Stimulated activated CD4-positive, alpha-beta T cell treated with anti-CD3 and anti-CD28 coated beads, Interleukin-1b, Interleukin-23, amount 100 ng/mL, for 4 hours (primary cell): ENCODE measurements around the gene INSC.
A peak's percentile ranks its signal among the peaks of the same experiment; 100 is the strongest.
"Not testable (repeated sequence)": the region's sequence is repeated elsewhere in the genome, so short reads cannot be mapped to it uniquely, and the experiment has no call there.

Experiments
- DNase-seq, 2 donors: peaks; one replicate each; pipeline ENCODE4 v3.0.0-alpha.2; 2020; ENCODE audit warnings: low read depth in 2 of 2

INSC gene, protein sequence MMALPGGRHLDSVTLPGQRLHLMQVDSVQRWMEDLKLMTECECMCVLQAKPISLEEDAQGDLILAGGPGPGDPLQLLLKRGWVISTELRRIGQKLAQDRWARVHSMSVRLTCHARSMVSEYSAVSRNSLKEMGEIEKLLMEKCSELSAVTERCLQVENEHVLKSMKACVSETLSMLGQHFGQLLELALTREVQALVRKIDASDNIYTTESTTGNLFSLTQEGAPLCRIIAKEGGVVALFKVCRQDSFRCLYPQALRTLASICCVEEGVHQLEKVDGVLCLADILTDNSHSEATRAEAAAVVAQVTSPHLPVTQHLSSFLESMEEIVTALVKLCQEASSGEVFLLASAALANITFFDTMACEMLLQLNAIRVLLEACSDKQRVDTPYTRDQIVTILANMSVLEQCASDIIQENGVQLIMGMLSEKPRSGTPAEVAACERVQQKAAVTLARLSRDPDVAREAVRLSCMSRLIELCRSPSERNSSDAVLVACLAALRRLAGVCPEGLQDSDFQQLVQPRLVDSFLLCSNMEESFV

DNA sequence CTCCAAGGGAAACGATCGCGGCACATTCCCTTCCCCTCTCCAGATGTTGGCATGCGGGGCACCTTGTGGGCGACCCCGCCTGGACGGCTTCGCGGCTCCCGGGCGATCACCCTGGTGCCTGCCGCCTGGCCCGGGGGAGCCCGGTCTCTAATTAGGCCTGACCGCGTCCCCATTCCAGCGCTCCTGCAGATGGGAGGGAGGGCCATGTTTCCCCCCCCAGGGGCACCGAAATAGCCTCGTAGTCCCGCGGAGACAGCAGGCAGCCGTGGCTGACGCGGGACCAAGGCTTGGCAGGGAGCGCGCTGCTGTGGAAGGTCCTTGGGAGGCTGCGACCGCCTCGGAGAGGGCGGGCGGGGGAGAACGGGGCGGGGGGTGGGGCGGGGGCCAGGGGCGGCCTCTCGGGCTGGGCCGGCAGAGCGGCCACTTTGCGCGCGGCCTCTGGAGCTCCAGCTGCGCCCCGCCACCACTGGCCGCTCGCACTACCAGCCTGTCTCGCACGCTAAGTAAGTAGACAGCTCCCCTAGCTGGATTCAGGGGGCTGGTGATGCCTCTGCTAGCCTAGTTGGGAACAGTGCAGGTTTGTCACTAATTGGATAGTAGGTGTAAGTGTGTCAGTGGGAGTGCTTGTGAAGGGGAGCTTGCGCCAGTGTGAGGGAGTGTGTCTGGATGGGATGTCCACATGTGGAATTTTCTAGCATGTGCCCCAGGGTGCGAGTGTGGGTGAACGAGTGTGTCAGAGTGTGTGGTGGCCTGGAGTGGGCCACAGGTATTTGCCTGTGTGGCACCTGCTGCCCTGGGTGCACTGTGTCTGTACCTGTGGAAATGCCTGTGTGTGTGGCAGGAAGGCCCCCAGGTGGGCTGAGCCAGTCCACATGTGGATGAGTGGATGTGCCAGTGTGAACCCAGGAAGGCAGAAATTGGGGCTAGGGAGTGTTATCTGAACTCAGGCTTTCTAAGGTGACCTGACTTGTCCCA lies at the start of gene INSC:
Gene INSC, plus strand, starts transcription at position 423 of the 975 bp plus-strand sequence. CDS start 34,252 bp downstream, outside the sequence.
- no peak for DNase-seq

DNA sequence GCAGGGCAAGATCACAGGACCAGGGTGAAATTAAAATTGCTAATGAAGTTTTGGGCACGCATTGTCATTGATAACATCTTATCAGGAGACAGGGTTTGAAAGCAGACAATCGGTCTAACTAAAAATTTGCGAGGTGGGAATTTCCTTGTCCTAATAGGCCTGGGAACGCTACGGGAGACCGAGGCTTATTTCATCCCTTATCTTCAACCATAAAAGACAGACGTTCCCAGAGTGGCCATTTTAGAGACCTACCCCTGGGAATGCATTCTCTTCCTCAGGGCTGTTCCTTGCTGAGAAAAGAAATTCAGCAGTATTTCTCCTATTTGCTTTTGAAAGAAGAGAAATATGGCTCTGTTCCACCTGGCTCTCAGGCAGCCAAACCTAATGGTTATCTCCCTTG lies 45.0 kb upstream of the INSC start:
- DNase-seq, result not testable (repeated sequence)

DNA sequence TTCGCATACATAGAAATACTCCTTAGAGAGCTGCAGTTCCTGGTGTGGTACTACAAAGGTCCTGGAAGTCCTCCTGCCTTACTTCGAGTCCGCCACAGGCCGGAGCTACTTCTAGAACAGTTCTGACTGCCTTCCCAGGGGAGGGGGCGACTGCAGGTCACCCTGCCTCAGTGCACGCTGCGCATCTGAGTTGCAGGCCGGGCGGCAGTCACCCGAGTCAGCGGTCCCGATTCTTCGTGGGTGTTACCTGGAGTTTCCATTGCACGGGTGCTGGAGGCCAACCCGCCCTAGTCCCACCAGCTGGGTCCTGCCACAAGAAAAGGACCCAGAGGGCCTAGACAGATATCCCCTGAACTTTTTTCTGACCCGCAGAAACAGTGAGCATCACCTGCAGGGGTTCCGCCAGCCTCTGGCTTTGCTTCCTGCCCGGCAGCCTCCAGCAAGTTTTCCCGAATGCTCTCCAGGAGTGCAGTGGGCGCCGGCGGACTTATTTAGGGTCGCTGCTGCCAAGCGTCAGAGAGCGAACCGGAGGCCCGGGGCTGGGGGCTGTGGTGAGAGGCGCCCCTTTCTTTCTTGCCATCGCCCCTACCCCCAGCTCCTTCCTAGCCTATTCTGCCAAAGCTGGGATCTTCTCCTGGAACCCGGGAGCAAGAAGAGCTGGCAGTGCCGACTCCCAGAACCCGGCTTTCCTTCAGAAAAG lies 43.0 kb upstream of the INSC start:
- DNase-seq, result no peak

DNA sequence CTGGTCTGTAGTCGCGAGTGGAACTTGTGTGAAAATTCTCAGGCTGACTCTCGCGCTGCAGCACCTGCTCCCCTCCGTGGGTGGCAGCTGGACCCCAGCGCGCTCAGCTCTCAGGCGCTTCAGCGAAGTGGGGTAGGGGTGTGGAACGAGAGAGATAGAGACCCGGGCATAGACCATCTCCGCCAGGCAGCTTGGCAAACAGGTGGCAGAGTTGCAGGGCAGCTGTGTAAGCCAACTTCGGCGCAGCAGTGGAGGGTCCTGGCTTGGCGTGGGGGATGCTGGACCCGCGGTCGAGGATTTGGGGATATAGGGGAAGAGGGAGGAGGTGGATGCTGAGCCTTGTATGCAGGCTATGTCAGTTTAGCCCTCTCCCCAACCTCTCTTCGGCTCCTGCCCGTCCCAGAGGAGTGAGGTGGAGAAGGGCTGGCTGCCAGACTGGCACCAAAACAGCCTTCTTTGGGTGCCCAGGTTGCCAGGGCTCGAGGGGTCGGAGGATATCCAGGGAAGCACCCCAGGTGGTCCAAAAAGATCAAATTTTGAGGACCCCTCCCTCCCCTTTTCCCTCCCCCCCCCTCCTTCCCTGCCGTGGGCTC lies 42.1 kb upstream of the INSC start:
- DNase-seq, result no peak

DNA sequence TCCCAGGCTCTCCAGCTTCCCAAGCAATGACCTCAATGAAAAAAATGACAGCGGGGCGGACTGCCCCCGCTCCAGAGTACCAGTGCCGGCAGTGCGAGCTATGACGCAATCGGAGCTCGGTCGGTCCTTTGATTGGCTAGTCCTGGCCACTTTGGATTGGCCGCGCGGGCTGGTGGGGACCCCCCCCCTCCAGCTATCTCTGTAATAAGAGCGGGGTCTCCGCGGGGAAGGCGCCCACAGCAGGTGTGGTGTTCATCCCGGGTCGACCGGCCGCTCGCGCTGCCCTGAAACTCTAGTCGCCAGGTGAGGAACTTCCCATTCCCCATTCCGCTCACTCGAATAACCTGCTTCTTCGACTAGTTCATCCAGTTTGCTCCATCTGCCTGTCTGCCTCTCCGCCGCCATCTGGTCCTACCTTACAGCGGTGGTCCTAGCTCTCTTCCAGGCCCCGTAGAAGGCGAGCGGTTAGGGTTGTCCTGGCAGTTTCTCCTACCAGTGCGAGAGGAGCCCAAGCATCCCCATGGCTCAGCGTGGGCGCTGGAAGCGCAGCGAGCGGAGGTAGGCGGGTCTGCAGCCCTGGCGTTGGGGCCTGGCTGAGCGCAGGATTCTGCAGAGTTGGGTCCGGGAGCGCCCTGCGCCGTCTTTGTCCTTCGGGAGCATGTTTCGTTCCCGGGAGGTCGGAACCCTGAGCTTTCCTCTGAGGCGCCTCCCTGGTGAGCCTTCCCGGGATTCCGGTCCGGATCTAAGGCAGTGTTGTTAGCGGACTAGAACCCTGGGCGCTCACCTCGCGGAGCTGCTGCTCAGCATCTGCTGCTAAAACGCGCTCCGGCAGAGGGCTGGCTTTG lies 41.1 kb upstream of the INSC start, which contains the start of gene CALCB:
Gene CALCB, plus strand, starts transcription at position 233 of the 845 bp plus-strand sequence. CDS start 1,126 bp downstream, outside the sequence.
- DNase-seq, result peak in 1 of 2 donors; percentile 32

DNA sequence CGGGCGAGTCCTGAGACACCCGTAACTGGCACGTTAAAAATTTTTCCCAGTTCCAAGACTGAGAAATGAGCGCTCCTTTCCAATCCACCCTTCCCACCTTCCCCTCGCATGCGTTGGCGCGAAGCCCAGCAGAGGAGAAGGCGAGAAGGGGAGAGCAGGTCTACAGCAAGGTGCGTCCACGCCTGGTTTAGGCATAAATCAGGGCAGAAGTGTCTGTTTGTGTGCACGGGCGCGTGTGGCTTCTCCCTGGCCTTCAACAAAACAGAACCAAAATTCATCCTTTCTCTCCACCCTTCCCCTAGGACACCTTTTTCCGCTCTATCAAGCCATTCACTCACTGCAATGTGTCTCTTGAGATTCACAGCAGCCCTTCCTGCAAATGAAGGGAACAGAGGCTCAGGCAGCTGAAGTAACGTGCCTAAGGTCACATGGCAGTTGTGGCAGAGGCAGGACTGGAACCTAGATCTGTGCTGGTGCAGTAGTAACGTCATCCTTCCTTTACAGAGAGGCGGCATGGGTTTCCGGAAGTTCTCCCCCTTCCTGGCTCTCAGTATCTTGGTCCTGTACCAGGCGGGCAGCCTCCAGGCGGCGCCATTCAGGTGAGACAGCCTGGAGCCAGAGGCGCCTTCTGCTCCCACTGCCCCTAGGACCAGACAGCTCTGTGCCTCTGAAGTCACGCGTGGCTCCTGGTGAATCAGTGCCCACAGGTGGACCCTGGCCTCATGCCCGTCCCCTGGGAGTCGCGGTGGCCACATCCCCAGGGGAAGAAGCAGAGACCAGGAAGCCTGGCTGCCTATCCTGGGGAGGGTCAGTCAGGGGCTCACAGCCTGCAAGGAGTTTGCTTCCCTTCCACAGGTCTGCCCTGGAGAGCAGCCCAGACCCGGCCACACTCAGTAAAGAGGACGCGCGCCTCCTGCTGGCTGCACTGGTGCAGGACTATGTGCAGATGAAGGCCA lies 40.2 kb upstream of the INSC start:
- DNase-seq, result peak; percentile 77 to 90

DNA sequence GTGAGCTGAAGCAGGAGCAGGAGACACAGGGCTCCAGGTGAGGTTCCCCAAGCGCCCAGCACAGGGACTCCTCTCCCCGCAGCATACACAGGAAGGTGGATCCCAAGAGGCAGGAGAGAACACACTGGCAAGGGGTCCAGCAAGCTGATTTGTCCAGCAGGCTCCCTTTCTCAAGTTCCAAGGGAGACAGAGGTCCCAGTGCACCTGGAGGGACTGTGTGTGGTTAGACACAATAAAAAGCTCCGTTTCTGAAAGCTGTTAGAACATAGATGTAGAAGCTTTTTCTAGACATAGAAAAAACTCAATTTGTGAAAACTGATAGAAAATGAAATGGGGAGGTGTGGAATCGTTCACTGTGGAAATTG lies 39.6 kb upstream of the INSC start:
- no peak for DNase-seq

DNA sequence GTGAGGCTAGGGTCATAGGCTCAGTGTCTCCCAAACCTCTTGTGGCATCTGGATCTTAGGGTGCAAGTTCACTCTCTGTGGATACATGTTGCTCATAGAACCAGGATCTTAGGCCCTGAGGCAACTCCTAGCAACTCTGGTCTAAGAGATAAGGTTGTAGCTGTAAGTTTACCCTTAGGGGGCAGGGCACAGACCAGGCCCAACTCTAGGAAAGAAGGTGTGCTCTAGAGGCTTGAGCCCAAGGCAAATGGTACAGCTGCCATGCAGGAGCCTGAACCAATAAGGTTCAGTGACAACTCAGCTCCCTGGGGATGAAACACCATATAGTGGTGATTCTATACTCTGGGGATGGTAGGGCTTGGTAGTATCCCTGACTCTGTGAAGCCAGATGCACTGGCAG lies 23.5 kb upstream of the INSC start:
- no peak for DNase-seq

DNA sequence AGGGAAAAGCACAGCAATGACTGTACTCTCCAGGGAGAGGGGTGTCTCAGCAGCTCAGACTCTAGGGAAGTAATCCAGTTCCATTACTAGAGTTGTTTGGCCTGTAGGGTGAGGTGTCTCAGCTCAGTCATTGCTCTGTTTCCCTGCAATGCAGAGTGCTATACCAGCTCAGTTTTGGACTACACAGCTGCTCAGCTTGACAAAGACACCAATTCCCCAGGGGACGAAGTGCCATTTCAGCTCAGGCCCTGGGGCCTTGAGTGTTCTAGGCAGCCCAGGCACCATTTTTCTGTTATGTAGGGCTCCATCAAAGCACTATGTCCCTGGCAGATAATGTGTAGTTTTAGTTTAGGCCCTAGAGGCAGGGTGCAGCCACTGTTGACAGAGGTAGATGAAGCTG lies 23.1 kb upstream of the INSC start:
- DNase-seq, result no peak

DNA sequence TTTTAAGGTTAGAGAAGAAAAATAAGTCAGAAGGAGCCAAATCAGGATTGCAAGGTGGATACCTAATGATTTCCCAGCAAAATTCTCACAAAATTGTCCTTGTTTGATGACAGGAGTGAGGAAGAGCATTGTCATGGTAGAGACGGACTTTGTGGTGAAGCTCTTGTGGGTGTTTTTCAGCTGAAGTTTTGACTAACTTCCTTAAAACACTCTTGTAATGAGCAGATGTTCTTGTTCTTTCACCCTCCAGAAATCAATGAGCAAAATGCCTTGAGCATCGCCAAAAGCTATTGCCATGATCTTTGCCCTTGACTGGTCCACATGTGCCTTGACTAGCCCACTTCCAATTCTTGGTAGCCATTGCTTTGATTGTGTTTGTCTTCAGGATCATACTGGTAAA lies 21.3 kb upstream of the INSC start:
- DNase-seq, result no peak

DNA sequence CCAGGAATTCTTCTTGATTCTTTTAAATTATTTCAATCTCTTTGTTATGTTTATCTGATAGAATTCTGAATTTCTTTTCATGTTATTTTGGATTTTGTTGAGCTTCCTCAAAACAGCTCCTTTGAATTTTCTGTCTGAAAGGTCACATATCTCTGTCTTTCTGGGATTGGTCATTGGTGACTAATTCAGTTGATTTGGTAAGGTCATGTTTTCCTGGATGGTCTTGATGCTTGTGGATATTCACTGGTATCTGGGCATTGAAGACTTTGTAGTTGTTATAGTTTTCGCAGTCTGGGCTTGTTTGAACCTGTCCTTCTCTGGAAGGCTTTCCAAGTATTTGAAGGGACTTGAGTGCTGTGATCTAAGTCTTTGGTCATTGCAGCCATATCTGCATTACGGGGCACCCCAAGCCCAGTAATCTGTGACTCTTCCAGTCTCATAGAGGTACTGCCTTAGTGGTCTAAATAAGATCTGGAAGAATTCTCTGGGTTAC lies 18.9 kb upstream of the INSC start:
- no peak for DNase-seq

DNA sequence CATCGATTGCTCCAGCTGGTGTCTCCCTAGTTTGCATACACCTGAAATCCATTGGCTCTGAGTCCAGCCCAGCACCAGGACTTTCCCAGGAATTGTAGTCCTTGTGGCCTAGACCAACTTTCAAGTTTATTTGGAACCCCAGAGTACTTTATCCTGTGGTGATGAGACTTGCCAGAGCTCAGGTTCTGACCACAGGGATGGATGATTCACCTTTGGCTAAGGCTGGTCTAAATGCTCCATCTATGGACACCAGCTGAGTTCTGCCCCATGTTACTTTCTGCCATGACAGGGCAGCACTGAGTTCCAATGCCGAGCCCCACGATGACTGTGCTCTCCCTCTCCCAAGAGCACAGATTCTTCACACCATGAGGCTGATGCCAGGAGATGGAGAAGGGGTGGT lies 17.3 kb upstream of the INSC start:
- no peak for DNase-seq

DNA sequence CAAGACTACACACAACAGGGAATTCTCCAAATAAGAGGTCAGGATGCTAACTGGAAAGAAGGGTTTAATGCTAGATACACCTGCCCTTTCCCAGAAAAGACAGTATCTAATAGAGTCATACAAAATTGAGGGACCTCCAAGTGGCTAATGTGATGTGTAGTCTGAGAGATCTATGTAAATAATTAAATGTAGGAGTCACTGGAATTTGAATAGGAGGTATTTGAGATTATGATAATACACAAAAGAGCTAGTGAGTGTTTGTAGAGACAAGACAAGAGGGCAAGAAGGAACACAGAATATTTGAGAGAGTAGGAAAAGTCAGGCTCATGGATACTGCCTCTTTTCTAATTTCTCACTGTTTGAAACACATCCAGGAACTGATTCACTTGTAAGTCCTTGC lies 15.5 kb upstream of the INSC start:
- no peak for DNase-seq

DNA sequence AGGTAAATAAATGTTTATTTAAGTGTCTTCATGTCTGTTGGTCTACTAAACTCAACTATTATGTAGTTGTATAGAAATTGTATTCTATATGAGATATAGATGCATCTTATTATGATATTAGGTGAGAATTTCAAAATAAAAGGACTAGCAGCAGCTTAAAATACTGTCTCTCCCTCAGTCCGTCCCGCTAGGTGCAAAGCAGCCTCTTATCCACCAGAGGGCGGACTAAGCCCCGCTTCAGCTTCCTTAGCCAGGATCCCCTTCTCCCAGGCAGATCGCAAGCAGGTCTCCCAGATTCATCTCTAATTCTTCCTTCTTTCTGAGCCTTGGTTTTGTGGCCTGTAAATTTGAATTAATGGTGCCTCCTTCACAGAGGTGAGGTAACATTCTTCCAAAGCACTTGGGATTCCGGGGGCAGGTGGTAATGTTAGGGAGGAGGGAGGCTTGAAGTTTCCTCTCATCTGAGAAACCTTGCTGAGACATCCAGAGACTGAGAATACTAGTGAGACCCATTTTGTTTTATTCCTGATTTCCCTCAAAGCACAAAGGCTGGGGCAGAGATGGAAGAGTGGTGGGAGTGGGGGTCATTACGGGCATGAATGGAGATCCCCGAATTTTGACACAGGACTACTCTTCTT lies 13.5 kb upstream of the INSC start:
- DNase-seq, result peak; percentile 27 to 29

DNA sequence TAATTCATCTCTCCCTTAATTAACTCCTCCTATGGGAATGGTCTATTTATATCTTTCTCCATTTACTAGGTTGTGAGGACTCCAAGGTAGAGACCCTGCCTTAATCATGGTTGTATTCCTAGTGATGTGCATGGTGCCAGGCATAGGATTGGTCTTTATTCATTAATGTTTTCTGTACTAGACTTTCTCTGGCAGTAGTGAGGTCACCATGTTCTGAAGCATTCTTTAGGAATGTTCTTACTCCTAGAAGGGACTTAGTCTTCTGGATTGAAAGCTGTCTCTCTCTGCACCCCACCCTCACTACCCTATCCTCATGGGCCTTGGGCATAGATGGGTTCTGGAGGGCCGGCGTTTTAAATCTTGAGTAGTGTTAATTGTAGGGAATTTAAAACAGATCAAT lies 10.6 kb upstream of the INSC start:
- DNase-seq, result no peak

DNA sequence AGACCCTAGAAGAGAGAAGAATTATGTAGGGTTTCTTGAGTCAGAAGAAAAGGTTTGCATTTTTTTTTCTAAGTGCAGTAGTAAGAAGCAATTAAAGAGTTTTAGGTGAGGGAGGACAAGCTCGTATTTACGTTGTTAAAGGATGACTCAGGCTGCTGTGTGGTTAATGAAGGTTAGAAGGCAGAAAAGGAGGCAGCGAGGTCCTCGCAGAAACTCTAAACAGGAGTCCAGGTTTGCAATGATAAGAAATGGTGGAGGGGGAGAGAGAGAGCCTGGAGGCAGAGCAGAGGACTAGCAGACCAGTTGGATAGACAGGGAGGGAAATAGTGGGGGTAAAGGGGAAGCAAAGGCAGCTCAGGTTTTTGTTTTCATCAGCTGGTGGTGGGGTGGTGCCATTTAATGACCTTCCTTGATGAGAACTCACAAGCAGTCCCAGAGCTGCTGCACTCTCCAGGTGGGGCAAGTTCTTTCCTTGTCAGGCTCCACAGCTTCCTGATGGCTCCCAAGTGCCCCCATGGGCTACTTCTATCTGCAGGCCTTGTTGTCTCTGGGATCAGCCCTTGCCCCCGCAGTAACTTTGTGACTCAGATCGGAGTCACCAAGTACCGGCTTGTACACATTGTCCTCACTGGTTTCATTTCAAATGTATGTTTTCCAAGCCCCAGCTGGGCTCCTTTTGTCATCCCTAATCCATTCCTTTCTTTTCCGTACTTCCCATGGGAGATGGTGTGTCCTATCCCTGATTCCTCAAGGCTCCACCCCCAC lies 8.3 kb upstream of the INSC start:
- DNase-seq, result no peak

DNA sequence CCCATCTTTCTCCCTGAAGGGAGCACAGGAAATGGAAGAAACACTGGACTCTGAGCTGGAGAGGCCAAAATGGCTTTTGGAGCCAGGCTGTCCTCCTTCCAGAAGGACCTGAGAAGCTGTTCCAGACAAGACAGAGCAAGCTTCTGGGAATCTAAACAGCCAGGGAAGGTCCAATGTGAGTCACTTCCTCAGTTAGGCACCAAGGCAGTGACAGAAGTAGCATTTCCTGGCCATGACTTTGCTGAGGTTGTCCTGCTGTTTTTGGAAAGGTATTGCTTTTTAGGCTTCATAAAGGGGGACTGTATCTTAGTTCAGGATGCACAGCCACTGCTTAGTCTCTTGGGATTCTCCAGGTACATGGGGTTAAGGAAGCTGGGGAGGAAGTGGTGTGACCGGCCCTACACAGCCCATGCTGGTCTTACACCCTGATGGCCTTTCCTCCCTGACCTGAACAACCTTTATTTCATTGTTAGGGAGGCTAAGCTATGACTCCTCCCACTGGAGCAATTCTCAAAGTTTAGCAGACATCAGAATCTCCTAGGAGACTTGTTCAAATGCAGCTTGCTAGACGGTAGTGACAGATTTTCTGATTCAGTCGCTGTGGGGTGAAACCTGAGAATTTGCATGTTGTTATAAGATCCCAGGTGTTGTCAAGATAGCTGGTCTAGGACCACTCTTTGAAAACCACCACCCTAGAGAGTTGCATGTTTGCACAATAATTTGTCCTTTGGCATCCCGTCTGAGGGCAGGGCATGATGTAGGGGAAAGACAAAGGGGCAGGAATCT lies 6.8 kb upstream of the INSC start:
- DNase-seq, result no peak
